ENCODE data around the gene SLC1A7. TPM values are rescaled to one million over a fixed set of nuclear protein-coding genes. Genes with fewer than 3 reads are reported as not detected.
A peak's percentile ranks its signal among the peaks of the same experiment; 100 is the strongest.

Gene SLC1A7
- total and polyA plus RNA-seq, 2 of the 13 experiments (the other 11 are each of a cell fraction or from before 2014, with no cell fraction given): 0.04 to 2.0 TPM

- TF ChIP-seq KIAA2018 (CRISPR knock-in tag; IDR thresholded peaks at IDR 0.05; ENCODE audit: borderline replicate concordance) (0 out of 2 replicates have a peak, but pooled peaks have one; percentile 86), PITX1 (CRISPR knock-in tag; IDR thresholded peaks at IDR 0.05) (peak; percentile 97), ASH2L (IDR thresholded peaks at IDR 0.05; ENCODE audit: insufficient read length, low read depth, low read length) (peak; percentile 77), RNF2 (conservative IDR thresholded peaks at IDR 0.05; ENCODE audit: low read depth) (peak; percentile 72; the same call in 1 of the 2 replicates), PHF21A (CRISPR knock-in tag; IDR thresholded peaks at IDR 0.05) (peak; percentile 97), ZNF547 (CRISPR knock-in tag; IDR thresholded peaks at IDR 0.05) (peak; percentile 74; the same call in 1 of the 2 replicates), RNF219 (CRISPR knock-in tag; IDR thresholded peaks at IDR 0.05) (no peak), LRRFIP1 (CRISPR knock-in tag; conservative IDR thresholded peaks at IDR 0.05) (no peak), ZFP41 (CRISPR knock-in tag; IDR thresholded peaks at IDR 0.05; ENCODE audit: borderline replicate concordance) (no peak), ZKSCAN5 (CRISPR knock-in tag; IDR thresholded peaks at IDR 0.05) (peak; percentile 84), ZBTB2 (CRISPR knock-in tag; IDR thresholded peaks at IDR 0.05; ENCODE audit: low read depth) (no peak), ZBTB42 (CRISPR knock-in tag; IDR thresholded peaks at IDR 0.05) (0 out of 2 replicates have a peak, but pooled peaks have one; percentile 66), ZFP1 (CRISPR knock-in tag; IDR thresholded peaks at IDR 0.05) (no peak), SMYD3 (CRISPR knock-in tag; IDR thresholded peaks at IDR 0.05) (no peak)
Measured at GRCh38 chr1:53160924-53161378, 18.5 kb upstream of the SLC1A7 start (continued).

All from HepG2 (cell line).